Suppressor macrophage treated with lipopolysaccharide for 1 hour (primary cell): ENCODE data around the gene RAB7A.
"Not testable (repeated sequence)": the region's sequence is repeated elsewhere in the genome, so short reads cannot be mapped to it uniquely, and the experiment has no call there.

Source experiments
- DNase-seq, 3 donors: peaks; one replicate each; pipeline ENCODE4 v3.0.0-alpha.2; 2020 to 2022

RAB7A gene

DNA sequence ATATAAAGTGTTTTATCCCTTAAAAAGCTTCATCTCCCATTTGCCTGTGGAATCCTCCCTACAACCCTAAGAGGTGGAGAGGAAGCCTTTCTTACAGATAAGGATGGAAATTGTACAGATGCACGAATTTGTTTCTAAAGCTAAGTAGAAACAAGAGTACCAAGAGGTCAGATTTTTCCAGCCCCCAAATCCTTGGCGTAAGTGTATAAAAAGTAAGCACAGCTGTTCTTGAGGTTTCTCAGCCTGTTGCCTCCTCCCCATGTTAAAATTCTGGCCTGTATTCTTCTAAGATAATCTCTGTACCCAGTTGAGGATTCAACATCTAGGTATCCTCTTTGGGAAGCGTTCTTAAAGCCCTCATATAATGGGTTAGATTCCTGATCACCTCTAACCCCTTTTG, 34.9 kb downstream of the RAB7A start:
- DNase-seq: no peak

DNA sequence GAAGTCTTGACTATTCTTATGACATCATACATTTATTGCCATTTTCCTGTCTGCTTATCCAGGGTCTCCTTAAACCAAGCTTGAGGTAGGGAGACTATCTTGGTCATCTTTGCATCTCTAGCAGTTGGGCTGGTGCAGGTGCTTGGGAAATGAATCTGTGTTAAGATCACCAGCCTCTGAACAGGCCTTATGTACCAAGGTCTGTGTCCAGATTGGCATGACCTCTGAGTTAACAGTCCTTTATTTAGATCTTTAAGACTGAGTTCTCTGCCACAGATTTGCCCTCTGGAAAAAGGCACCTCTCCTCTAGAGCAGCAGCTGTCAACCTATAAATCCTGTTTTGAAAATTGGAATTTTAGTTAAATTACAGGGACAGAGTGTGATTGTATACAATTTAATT, 35.4 kb downstream of the RAB7A start:
- no peak for DNase-seq

DNA sequence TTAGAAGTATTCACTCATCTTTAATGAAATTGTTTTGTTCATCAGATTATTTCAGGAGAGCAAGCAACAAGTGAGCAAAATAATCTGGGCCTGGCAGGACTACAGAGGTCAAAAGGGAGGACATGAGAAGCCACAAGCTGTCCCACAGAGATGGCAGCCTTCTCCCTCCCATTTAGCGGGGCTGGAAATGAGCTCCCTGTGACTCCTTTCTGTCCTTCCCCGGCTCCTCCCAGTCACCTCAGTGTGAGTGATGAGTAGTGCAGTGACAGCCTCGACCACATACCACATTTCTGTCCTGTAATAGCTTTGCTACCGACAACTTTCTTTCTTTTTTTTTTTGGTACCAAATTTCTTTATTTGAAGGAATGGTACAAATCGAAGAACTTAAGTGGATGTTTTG, 38.0 kb downstream of the RAB7A start:
- peak; percentile 22 to 41 (median 27) for DNase-seq

DNA sequence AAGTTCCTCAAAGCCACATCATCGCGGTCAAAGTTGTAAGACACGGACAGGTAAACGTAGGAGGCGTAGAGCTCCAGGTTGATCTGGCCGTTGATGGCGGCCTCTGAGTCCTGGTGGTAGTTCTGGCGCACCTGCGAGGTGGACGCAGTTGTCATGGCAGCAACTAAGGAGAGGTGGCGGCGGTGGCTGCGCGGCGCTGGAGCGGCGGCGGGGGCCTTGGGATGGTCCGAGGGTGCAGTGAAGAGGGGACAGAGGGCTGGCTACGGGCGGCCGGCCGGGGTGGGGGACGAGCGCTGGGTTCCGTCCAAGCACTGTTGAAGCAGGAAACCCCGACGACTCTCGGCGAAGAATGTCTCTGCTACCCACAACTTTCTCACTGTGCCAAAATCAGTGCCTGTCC, 38.9 kb downstream of the RAB7A start:
- DNase-seq: no peak

DNA sequence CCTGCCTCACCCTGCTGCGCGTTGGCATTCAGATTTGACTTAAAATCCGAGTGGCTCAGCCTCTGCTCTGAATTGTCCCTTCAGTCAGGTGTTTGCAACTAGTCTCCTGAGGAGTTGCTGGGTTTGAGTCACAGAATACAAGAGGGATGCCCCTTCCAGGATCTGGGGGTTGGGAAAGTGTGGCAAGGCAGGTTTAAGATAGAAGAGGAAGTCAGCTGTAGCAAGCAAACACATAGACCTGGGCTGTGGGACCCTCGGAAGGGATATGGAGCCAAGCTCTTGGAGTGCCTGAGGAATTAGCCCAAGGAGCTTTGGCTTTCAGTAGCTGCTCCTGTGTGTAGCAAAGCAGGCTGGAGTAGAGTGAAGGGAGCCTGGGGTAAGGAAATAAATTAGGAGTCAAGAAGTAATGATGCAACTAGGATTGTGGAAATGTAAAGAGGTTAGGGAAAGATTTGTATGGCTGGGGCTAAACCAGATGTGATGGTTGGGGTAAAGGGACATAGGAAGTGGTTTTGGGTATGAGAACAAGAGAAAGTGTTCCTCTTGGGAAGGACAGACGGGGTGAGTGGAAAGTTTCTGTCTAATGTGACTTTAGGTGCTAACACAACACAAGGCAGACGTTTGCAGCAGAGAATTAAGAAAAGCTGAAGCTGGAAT, 41.2 kb downstream of the RAB7A start:
- no peak for DNase-seq

DNA sequence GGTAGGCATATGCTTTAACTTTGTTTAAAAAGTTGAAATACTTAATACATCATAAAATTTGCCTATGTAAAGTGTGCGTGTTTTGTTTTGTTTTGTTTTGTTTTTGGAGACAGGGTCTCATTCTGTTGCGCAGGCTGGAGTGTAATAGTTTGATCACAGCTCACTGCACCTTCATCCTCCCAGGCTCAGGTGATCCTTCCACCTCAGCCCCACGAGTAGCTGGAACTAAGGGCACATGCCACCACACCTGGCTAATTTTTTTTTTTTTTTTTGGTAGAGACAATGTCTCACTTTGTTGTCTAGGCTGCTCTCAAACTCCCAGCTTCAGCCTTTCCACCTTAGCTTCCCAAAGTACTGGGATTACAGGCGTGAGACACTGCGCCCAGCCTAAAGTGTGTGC, 42.5 kb downstream of the RAB7A start:
- no peak for DNase-seq

DNA sequence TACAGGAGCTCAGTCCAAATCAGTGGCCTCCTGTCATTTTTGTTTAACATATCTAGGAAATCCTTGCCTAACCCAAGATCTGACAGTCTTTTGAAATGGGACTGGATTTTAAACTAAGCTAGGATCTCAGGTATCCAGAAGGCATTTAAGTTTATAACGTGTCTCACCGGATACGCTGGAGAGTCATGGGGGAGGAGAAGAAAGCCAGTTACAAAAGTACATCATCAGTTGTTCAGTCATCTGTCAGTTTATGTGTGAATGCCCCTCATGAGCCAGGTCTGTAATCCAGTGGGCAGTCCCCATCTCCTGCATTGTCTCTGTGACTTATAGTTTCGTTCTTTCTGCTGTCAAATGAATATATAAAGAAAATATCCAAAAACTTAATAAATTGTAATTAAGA, 44.4 kb downstream of the RAB7A start:
- no peak for DNase-seq

DNA sequence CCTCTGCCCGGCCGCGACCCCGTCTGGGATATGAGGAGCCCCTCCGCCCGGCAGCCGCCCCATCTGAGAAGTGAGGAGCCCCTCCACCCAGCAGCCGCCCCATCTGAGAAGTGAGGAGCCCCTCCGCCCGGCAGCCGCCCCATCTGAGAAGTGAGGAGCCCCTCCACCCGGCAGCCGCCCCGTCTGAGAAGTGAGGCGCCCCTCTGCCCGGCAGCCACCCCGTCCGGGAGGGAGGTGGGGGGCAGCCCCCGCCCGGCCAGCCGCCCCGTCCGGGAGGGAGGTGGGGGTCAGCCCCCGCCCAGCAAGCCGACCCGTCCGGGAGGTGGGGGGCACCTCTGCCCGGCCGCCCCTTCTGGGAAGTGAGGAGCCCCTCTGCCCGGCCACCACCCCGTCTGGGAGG, 47.2 kb downstream of the RAB7A start:
- not testable (repeated sequence) for DNase-seq

DNA sequence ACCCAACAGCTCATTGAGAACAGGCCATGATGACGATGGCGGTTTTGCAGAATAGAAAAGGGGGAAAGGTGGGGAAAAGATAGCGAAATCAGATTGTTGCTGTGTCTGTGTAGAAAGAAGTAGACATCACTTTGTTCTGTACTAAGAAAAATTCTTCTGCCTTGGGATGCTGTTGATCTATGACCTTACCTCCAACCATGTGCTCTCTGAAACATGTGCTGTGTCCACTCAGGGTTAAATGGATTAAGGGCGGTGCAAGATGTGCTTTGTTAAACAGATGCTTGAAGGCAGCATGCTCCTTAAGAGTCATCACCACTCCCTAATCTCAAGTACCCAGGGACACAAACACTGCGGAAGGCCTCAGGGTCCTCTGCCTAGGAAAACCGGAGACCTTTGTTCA, 47.6 kb downstream of the RAB7A start:
- not testable (repeated sequence) for DNase-seq

DNA sequence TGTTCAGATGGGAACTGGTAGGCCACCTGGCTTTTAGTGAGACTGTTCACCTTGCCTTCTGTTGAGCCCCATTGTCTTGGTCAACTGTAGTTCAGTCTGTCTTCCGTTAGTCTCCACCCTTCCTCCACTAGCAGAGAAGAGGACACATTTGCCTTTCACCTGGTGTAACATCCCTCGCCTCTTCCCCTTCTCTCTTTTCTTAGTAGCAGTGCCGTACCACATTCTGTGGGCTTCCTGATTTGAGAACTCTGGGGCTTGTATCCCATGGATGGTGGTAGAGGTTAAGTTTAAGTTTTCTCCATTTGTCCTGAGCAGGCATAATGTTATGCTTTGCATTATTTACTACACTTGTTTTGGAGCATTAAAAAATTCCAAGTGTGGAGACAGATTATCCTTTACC, 49.3 kb downstream of the RAB7A start:
- DNase-seq: no peak

DNA sequence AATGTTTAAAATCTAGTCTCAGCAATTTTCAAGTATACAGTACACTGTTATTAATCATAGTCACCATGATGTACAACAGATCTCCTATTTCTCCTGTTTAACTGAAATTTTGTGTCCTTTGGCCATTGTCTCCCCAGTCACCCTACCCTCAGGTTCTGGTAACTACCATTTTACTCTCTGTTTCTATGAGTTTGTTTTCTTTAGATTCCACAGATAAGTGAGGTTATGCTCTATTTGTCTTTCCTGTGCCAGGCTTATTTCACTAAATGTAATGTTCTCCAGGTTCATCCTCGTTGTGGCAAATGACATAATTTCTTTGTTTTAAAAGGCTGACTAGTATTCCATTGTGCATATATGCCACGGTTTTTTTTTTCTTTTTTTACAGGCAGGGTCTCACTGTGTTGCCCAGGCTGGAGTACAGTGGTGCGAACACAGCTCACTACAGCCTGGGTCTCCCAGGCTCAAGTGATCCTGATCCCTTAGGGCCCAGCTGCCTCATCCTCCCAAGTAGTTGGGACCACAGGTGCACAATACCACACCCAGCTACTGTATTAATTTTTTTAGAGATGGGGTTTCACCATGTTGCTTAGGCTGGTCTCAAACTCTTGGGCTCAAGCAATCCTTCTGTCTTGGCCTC, 50.0 kb downstream of the RAB7A start:
- DNase-seq: no peak

DNA sequence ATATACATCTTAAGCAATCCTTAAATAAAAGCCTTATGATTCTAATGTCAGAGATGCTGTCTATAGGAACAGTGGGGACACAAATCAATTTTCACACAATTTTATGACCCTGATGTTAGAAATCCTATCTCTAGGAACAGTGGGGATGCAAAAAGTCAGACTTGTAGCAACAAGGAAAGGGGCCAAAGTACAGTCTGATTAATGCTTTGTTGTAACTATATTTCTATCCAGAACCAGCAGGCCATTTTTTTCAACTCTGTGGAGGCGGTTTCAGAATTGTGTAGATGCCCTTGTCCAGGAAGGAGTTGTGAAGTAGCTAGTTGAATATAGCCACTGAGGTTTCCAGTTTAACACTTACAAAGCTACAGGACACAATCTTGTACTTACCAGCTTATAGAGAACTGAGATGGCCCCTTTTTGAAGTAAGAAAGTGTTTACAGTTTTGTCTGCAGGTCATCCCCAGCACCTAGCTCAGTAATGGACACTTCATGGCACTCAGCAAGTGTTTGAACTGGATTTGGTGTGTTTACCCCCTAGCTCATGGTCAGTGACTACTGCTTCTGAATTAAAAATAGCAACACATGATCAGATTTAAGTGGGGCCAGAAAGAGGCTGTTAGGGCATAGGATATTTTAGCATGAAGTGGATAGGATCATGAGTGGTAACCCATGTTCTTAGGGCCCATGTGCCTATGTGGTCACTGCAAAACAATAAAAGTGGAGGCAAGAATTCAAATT, 54.3 kb downstream of the RAB7A start:
- no peak for DNase-seq

DNA sequence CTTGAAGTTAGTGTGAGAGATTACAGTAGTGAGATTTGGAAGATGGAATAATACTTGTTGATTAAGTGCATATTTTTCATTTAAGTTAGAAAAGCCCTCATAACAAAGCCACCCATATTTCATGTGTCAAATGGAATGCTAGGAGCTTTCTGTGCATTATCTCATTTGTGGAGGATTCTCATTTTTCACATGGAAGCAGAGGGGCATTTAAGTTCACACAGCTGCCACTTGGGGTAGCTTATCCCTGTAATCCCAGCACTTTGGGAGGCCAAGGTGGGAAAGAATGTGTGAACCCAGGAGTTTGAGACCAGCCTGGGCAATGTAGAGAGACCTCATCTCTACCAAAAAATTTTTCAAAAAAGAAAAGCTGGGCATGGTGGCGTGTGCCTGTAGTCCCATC, 55.2 kb downstream of the RAB7A start:
- no peak for DNase-seq

DNA sequence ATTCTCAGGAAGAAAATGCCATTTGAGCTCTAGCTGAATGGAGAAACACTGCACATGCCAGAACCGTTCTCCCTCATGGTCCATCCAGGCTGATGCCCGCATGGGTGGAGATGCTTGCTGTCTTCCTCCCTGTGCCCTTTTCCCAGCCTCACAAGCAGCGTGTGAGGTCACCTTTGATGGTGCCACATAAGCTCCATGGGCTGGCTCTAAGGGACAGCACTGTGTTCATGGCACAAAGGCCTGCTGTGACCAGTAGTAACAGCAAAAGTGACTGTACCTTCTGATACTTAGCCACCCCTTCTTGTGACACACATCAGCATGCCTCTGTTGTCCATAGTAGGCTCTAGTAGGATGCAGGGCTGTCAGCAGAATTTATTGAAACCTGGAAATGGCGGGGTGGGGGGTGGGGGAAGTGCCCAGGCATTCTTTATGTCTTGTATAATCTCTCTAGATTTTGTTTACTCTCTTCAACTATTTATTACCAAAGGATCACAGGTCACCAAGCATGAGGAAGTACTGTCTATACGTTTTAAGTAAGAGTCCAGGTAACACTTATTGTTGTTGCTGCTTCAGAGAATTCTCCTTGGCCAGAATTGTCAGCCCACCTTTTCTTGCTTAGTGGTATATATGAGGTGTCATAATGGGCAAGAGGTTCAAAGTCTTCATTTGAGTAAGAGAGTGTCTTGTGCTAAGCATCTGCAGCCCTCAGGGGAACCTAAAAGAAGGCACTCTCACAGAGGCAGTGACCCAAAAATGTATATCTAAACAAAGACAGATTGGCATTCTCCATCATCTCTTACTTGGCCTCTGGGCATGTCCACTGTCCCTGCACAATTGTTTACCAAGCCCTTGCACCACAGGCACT, 56.5 kb downstream of the RAB7A start:
- DNase-seq: no peak

DNA sequence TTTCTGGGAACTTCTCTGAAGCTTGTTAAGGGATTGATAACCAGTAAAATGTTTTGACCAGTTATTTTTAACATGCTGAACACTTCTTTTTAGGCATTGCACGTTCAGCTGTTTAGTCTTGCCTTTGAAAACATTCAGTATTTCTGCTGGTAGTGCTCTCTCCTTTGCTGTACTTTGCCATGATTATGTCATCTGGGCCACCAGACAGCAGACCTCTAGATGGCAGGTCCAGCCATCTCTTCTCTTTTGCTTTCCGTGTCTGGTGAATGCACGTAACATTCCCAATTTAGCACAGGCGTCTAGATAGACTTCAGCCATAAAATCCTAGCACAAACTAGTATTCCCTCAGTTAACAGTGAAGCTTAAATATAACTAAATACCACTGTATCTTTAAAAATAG, 57.8 kb downstream of the RAB7A start:
- no peak for DNase-seq

DNA sequence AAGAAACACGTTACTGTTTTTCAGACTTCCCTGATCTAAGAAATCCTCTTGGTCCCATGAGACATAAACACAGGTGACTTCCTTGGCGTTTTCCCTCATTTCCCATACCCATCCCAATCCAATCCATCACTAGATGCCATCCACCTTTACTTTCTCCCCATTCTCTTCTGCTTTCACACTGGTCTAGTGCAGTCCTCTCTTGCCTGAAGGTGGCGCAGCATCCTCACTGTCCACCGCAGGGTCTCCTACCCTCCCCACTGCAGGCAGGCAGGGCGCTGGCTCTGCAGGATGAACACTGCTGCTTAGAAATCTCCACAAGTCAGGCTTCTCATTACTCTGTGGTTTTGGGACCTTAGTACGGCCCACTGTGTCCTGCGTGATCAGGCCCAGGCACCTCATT, 58.2 kb downstream of the RAB7A start:
- peak; percentile 32 to 55 (median 47) for DNase-seq

DNA sequence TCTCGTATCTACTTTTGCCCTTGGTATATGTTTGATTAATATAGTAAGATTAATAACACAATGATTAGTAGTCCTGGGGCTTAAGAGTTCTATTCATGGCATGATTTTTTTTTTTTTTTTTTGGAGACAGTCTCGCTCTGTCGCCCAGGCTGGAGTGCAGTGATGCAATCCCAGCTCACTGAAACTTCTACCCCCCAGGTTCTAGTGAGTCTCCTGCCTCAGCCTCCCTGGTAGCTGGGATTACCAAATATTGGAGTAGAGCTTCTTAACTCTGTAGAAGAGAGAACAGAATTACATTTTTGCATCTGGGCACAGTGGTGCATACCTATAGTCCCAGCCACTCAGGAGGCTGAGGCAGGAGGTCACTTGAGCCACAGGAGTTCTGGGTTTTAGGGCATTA, 58.9 kb downstream of the RAB7A start:
- no peak for DNase-seq

DNA sequence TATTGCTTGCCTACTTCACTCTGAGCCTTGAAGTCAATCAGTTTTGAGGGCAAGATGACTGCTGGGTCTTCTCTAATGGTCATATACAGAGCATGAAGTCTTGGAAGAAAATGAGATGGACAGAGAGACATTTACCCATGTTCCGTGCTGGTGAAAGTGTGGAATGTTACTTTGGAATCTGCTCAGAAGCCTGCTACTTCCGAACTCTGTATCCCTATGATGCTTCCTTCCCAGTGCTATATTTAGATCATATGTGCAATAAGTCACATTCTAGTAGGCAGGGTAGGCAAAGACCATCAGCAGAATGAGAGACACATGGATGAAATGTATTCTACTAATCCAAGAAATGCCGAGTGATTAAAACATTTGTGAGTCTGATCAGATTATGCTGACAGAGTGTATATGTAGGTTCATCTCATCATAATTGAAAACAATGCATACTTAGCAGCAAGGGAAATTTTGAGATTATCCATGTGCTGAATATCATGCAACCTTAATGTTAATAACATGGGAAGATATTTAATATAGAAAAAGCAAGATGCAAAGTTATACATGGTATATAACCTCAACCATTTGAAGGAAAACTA, 60.5 kb downstream of the RAB7A start:
- DNase-seq: no peak

DNA sequence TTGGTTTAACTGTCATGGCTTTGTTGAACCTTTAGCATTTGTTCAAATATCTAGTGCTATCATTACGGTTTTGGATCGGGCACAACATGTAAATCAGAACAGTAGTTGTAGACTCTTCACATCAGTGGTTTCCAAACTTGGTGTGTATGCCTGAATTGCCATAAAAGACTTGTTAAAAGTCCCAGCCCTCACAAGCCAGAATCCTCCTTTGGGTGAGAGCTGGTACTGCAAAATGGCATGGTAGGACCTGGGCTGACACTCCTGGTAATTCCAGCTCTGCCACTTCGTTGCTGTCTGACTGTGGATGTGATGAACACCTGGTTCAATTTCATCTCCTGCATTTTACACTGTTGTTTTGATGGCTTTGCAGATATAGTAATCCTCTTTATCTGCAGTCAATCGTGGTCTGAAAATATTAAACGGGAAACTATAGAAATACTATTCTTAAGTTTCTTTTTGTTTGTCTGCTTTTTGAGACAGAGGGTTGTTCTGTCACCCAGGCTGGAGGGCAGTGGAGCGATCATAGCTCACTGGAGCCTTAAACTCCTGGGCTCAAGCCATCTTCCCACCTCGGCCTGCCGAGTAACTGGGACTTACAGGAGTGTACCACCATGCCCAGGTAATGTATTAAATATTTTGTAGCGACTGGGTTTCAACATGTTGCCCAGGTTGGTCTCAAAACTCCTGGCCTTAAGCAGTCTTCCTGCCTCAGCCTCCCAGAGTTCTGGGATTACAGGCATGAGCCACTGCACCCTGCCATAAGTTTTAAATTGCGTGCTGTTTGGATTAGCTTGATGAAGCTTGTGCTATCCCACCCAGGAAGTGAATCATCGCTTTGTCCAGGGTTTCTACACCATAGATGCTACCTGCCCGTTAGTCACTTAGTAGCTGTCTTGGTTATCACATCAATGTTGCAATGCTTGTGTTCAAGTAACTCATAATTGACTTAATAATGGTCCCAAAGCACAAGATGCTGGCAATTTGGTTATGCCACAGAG, 61.6 kb downstream of the RAB7A start:
- DNase-seq: peak; percentile 58 to 72 (median 72)

DNA sequence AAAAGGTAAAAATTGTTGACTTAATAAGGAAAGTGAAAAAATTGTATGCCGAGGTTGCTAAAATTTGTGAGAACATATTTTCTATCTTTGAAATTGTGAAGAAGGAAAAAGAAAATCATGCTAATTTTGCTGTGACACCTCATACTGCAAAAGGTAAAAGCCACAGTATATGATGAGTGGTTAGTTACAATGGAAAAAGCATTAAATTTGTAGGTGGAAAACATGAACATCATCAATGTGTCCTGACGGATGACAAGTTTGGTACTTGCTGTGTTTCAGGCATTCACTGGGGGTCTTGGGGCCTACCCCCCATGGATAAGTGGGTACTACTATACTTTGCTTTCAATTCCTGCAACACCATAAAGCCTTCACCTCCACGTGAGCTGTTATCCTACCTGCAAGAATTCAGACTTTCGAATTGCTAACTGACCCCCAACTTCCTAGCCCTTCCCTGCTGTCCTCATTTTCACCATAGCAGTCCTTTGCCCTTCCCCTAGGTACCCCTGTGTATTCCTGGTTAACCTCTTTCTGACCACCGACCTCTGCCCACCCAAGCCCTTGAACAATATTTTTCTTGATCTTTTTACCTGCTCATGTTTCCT, 62.4 kb downstream of the RAB7A start:
- DNase-seq: no peak
